OCI-LY3 (cell line): Measurements from ENCODE around the gene MRPL12.

Experiments used
- EZH2phosphoT487 ChIP-seq: fragments of 200-600 bp; shearing (Covaris generic); IDR thresholded peaks from 2 replicates; pipeline ENCODE4 v1.6.1; 2018; ENCODE audit warnings: antibody characterized with exemption, mixed run types, low read depth
- TF ChIP-seq, protein P1 (sequence below): fragments of 200-600, 300-600 bp; sonication (generic); IDR thresholded peaks from 2 replicates; pipeline ENCODE4 v1.5.1; 2014; ENCODE audit warnings: antibody characterized with exemption, low read length, low read depth

GRCh38 chr17:81717049-81717765 is 14.0 kb downstream of the MRPL12 start:
- TF ChIP-seq, protein P1, sequence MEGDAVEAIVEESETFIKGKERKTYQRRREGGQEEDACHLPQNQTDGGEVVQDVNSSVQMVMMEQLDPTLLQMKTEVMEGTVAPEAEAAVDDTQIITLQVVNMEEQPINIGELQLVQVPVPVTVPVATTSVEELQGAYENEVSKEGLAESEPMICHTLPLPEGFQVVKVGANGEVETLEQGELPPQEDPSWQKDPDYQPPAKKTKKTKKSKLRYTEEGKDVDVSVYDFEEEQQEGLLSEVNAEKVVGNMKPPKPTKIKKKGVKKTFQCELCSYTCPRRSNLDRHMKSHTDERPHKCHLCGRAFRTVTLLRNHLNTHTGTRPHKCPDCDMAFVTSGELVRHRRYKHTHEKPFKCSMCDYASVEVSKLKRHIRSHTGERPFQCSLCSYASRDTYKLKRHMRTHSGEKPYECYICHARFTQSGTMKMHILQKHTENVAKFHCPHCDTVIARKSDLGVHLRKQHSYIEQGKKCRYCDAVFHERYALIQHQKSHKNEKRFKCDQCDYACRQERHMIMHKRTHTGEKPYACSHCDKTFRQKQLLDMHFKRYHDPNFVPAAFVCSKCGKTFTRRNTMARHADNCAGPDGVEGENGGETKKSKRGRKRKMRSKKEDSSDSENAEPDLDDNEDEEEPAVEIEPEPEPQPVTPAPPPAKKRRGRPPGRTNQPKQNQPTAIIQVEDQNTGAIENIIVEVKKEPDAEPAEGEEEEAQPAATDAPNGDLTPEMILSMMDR: no peak
- TF ChIP-seq EZH2phosphoT487: no peak
